ENCODE measurements around the gene TTLL9.

DNA sequence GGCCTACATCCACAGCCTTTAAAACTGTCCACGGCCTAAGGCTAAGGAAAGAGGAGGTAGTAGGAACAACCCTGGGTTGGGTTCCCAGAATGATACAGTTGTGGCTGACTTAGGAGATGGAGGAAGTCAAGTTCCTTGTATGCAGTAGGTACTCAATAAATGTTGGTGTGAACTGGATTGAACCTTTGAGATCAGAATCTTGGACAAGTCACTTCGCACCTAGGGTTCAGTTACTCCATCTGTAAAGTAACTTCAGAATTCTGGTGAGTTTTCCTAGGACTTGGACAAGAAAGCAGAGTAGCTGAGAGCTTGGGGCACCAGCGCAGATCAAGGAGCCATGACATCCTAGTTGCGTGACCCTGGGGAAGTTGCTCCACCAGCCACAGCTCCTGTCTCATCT lies 106.6 kb downstream of the TTLL9 start:
- TF ChIP-seq, protein P1, sequence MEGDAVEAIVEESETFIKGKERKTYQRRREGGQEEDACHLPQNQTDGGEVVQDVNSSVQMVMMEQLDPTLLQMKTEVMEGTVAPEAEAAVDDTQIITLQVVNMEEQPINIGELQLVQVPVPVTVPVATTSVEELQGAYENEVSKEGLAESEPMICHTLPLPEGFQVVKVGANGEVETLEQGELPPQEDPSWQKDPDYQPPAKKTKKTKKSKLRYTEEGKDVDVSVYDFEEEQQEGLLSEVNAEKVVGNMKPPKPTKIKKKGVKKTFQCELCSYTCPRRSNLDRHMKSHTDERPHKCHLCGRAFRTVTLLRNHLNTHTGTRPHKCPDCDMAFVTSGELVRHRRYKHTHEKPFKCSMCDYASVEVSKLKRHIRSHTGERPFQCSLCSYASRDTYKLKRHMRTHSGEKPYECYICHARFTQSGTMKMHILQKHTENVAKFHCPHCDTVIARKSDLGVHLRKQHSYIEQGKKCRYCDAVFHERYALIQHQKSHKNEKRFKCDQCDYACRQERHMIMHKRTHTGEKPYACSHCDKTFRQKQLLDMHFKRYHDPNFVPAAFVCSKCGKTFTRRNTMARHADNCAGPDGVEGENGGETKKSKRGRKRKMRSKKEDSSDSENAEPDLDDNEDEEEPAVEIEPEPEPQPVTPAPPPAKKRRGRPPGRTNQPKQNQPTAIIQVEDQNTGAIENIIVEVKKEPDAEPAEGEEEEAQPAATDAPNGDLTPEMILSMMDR (IDR thresholded peaks at IDR 0.05) = no peak
- TF ChIP-seq POLR2A (IDR thresholded peaks at IDR 0.05) = no peak

Measured in adrenal gland (tissue), 5 donors.